ENCODE results near the gene PGM1.

- no peak for TF ChIP-seq CTCF (conservative IDR thresholded peaks at IDR 0.05; ENCODE audit: low read depth, low read length)
- TF ChIP-seq EZH2 (IDR thresholded peaks at IDR 0.05; ENCODE audit: borderline replicate concordance, low read depth, low read length, poor library complexity, severe bottlenecking), result no peak
Measured at GRCh38 chr1:63682936-63683335, 89.7 kb downstream of the PGM1 start.
